ENCODE data around the gene PATZ1. TPM values are rescaled to one million over a fixed set of nuclear protein-coding genes. Genes with fewer than 3 reads are reported as not detected.

Gene PATZ1
- polyA plus RNA-seq, 1 of the 3 experiments (the other 2 are of a cell fraction) = 21.8 TPM

- peak; percentile 96 for DNase-seq
- 7% methylated on average over 8 of the region's 95 CpGs for WGBS (ENCODE audit: low lambda C conversion rate)
- Histone ChIP-seq H3K9ac (peak overlapping the region; percentile 65), H3F3A (replicated peaks; ENCODE audit: insufficient read depth) (peaks cover 12% of the 10 kb centered on the region), H3K4me1 (ENCODE audit: control insufficient read depth in 1 of 2, insufficient read depth in 2 of 2, low read depth in 1 of 2, low read length in 1 of 2) (peaks cover 7 to 21% of the 10 kb centered on the region in 2 experiments; a peak in 3 of 4 replicates), H3K36me3 (replicated peaks in 1 of 2; ENCODE audit: control insufficient read depth in 1 of 2, insufficient read depth in 2 of 2, low read length in 1 of 2) (peaks cover 2 to 7% of the 10 kb centered on the region in 2 experiments), H3K4me3 (ENCODE audit: low read depth in 2 of 2, low read length in 1 of 2) (peak overlapping the region; percentile 69 to 74), H3K27ac (ENCODE audit: low read depth in 2 of 2, low read length in 1 of 2) (peak overlapping the region; percentile 51 to 96), H3K27me3 (ENCODE audit: insufficient read depth) (no peaks in the 10 kb centered on the region), H3K9me2 (no peaks in the 10 kb centered on the region), H2AFZ (ENCODE audit: low read depth) (peak overlapping the region; percentile 82; the same call in 1 of the 2 replicates), H3K9me3 (no peaks in the 10 kb centered on the region), H4K20me1 (ENCODE audit: insufficient read depth) (no peaks in the 10 kb centered on the region), H3K79me2 (ENCODE audit: insufficient read depth) (no peaks in the 10 kb centered on the region), H3K4me2 (peak overlapping the region; percentile 88)
- CTCF ChIA-PET = interaction anchor here (0.8 to 3.4 kb wide), 6 partner anchors 13 to 79 kb away, joined by 3 to 21 read pairs (median 10); partner anchors contain the start of gene LIMK2
- TF ChIP-seq GABPA (IDR thresholded peaks at IDR 0.05; ENCODE audit: low read depth) = no peak
- no peak for TF ChIP-seq NFIC (IDR thresholded peaks at IDR 0.05; ENCODE audit: borderline replicate concordance)
- no peak for TF ChIP-seq POLR2AphosphoS5 (IDR thresholded peaks at IDR 0.05; ENCODE audit: low read depth, low read length)
- peak; percentile 99 for TF ChIP-seq MXI1 (IDR thresholded peaks at IDR 0.05; ENCODE audit: low read depth, low read length)
- TF ChIP-seq EP300 (IDR thresholded peaks at IDR 0.05; ENCODE audit: borderline replicate concordance in 1 of 2, low read depth in 1 of 2, low read length in 1 of 2) = peak; percentile 9 to 73; a peak in 3 of 4 replicates
- no peak for TF ChIP-seq RAD21 (IDR thresholded peaks at IDR 0.05; ENCODE audit: low read length)
- peak; percentile 31; the same call in 1 of the 2 replicates for TF ChIP-seq NRF1 (IDR thresholded peaks at IDR 0.05; ENCODE audit: low read depth, low read length)
- TF ChIP-seq RFX5 (IDR thresholded peaks at IDR 0.05; ENCODE audit: low read length) = peak; percentile 93
- TF ChIP-seq TAF1 (IDR thresholded peaks at IDR 0.05; ENCODE audit: borderline replicate concordance, low read depth, low read length) = no peak
- TF ChIP-seq MAX (IDR thresholded peaks at IDR 0.05; ENCODE audit: low read depth) = peak; percentile 99
- no peak for TF ChIP-seq SMC3 (IDR thresholded peaks at IDR 0.05; ENCODE audit: low read depth, low read length)
- TF ChIP-seq RXRA (IDR thresholded peaks at IDR 0.05; ENCODE audit: borderline replicate concordance, low read depth) = no peak
- no peak for TF ChIP-seq EZH2phosphoT487 (IDR thresholded peaks at IDR 0.05; ENCODE audit: borderline replicate concordance, low read depth)
- TF ChIP-seq JUND (IDR thresholded peaks at IDR 0.05) = no peak
- no peak for TF ChIP-seq CHD2 (IDR thresholded peaks at IDR 0.05; ENCODE audit: low read length, partially characterized antibody)
- no peak for TF ChIP-seq USF2 (IDR thresholded peaks at IDR 0.05; ENCODE audit: borderline replicate concordance, low read depth, low read length)
- no peak for TF ChIP-seq ZBTB33 (IDR thresholded peaks at IDR 0.05; ENCODE audit: borderline replicate concordance, low read depth)
- TF ChIP-seq IRF3 (IDR thresholded peaks at IDR 0.05; ENCODE audit: low read depth, low read length) = peak; percentile 12; the same call in 1 of the 2 replicates
- no peak for TF ChIP-seq TCF12 (IDR thresholded peaks at IDR 0.05)
- peak; percentile 58; the same call in 1 of the 2 replicates for TF ChIP-seq SIN3A (IDR thresholded peaks at IDR 0.05; ENCODE audit: borderline replicate concordance, low read depth, low read length)
- 0 out of 2 replicates have a peak, but pooled peaks have one; percentile 13 for TF ChIP-seq FOXJ3 (CRISPR knock-in tag; IDR thresholded peaks at IDR 0.05)
- TF ChIP-seq USF1 (IDR thresholded peaks at IDR 0.05; ENCODE audit: borderline replicate concordance, low read depth) = no peak; the same call in 1 of the 2 replicates
- TF ChIP-seq FOXM1 (IDR thresholded peaks at IDR 0.05; ENCODE audit: low read depth) = no peak
- no peak for TF ChIP-seq ELF1 (IDR thresholded peaks at IDR 0.05)
- TF ChIP-seq GATA2 (CRISPR knock-in tag; IDR thresholded peaks at IDR 0.05) = no peak
- peak; percentile 13; the same call in 1 of the 2 replicates for TF ChIP-seq PBX3 (IDR thresholded peaks at IDR 0.05)
- POLR2A ChIA-PET = interaction anchor here (0.5 to 1.1 kb wide), 5 partner anchors 21 to 232 kb away, joined by 3 to 4 read pairs (median 3); partner anchors contain the start of gene PATZ1
These were observed 55.4 kb downstream of the PATZ1 start for GRCh38 chr22:31290494-31291471.

Data from SK-N-SH (cell line).